H7 (cell line): Measurements from ENCODE around the gene VEGFB. TPM values are rescaled to one million over a fixed set of nuclear protein-coding genes. Genes with fewer than 3 reads are reported as not detected.
"Not testable (repeated sequence)": the region's sequence is repeated elsewhere in the genome, so short reads cannot be mapped to it uniquely, and the experiment has no call there.

Experiments
- DNase-seq: peaks from one replicate; pipeline ENCODE4 v3.0.0; 2012
- H3K27me3 ChIP-seq: 2 replicates; pipeline ENCODE4 v1.6.0; 2011; ENCODE audit warnings: mild to moderate bottlenecking, low read length; ENCODE audit not compliant: control insufficient read depth, insufficient read depth
- H3K36me3 ChIP-seq: replicated peaks from 2 replicates; pipeline ENCODE4 v1.5.1; 2011; ENCODE audit warnings: low read length; ENCODE audit not compliant: control insufficient read depth, insufficient read depth
- H3K4me3 ChIP-seq: 2 replicates; pipeline ENCODE4 v1.5.1; 2011; ENCODE audit warnings: low read depth, mild to moderate bottlenecking, control low read depth, low read length, moderate library complexity; ENCODE audit not compliant: insufficient read depth
- total RNA-seq: library from RNA; depleted of rRNA; stranded (reverse); fragments of >200 nt; shearing (Covaris generic); gene quantifications from 2 replicates; pipeline ENCODE4 v1.2.3, GENCODE V29; 2014

VEGFB gene
- total RNA-seq, 1 experiment from 2014 or later, result 17.6 TPM

- Histone ChIP-seq H3K36me3 (peaks cover 10% of the 10 kb centered on the region), H3K4me3 (no peak overlapping the region), H3K27me3 (no peaks in the 10 kb centered on the region)
- no peak for DNase-seq
Measured at GRCh38 chr11:64244107-64244506, 9.7 kb downstream of the VEGFB start.

DNA sequence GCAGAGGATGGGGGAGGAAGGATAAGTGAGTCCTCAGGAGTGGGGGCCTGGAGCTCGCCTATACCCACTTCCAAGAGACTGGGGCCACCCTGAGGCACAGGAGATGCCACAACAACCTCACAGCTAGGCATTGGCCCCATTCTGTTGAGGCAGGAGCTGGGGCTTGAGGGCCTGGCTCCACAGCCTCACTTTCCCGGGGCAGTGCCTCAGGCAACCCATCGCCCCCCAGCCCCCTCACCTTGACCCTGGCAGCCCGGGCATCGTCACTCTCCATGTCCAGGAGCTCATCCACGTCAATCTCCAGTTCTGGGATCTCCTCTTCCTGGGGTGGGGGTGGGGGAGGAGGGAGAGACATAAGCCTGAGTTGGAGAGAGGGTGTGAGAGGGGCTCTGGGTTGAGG lies 10.6 kb downstream of the VEGFB start:
- DNase-seq, result no peak
- peak overlapping the region; percentile 95; the same call in 1 of the 2 replicates for H3K4me3 ChIP-seq
- peaks cover 10% of the 10 kb centered on the region for H3K36me3 ChIP-seq
- no peaks in the 10 kb centered on the region for H3K27me3 ChIP-seq

- no peaks in the 10 kb centered on the region for H3K27me3 ChIP-seq
- DNase-seq, result no peak
- H3K4me3 ChIP-seq, result peak overlapping the region; percentile 95
Measured at GRCh38 chr11:64245401-64245796, 11.0 kb downstream of the VEGFB start.

GRCh38 chr11:64245797-64246620 lies 11.6 kb downstream of the VEGFB start:
- H3K4me3 ChIP-seq, result peak overlapping the region; percentile 95
- DNase-seq, result peak; percentile 77
- no peaks in the 10 kb centered on the region for H3K27me3 ChIP-seq
- peaks cover 10% of the 10 kb centered on the region for H3K36me3 ChIP-seq

More at GRCh38 chr11:64245401-64245796, 11.0 kb downstream of the VEGFB start:
- H3K36me3 ChIP-seq, result peaks cover 10% of the 10 kb centered on the region

GRCh38 chr11:64246621-64246870 lies 12.2 kb downstream of the VEGFB start:
- H3K27me3 ChIP-seq, DNase-seq: not testable (repeated sequence)
- Histone ChIP-seq H3K36me3 (peaks cover 10% of the 10 kb centered on the region), H3K4me3 (peak overlapping the region; percentile 95)

DNA sequence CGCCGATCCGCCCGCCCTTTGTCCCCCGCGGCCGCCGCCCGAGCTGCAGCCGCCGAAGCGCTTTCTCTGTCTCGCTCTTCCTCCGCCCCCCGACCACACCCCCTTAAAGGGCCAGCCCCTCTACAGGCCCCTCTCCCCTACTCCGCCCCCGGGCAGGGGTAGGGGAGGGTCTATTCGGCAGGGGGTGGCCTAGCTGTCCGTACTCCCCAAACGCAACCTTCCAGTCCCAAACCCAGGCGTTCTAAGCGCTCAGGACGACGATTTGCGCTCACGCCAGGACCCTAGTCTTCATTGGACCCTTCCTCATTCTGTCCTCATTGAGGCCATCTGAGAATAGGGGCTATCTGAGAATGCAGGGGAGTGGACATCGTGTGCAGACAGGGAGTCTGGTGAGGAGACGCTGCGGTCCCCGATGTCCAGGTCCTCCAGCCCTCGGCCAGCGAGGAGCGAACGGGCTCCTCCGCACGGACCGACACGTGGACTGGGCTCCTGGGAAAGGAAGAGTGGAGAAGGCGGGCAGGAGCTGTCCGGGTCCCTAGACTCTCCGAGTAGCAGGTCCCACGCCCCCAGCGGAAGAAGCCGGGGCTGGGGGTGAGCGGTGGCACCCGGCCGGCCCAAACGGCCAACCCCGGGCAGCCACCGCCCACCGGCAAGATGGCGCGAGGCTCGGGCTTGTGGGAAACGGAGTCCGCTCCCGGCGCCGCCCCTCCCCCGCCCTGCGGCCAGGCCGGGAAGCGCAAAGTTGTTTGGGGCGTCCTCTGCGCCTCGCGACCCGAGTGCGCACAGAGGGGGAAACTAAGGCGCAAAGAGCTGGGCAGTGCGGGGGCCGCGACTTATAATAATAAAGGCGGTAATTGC lies 12.7 kb downstream of the VEGFB start, which contains the start of gene PPP1R14B:
TSS of gene PPP1R14B (minus strand) at position 73 of the 858 bp plus-strand sequence. CDS start 270 bp downstream, outside the sequence.
- Histone ChIP-seq H3K4me3 (peak within 1 kb of the TSS; percentile 95), H3K27me3 (no peaks in the 10 kb centered on the region), H3K36me3 (peaks cover 10% of the 10 kb centered on the region)
- DNase-seq, result peak; percentile 100

DNA sequence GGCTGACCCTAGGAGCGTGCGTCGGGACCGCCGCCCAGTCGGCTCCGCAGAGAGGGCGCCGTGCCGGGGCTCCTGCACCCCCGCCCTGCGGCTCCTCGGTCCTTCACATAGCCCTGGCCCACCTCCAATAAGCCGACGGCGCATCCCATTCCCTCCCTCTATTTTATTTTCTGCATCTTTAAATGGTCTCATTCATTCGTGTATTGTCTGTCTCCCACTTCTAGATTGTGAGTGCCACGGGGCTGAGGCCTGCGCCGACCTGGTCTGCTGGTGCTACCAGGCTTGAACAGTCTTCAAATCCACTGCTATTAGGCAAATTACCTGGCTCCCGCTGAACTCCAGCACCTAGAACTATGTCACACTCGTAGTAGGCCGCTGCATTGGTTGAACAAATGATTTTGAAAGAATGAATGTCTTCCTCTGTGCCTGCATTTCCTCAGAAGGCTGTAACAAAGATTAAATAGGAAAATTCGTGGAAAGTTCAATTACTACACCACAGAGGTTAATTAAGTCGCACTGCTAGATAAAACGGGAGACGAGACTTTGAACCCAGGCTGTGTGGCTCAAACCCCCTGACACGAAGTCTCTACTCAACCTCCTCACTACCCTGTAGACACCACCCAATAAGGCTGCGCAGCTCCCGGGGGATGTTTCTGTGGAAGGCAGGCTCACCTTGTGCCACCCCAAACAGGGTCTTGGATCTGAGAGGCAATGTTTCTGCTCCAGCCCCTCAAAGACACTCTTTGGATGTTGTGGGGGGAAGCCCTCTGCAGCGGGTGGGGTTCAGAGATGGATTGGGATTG lies 13.5 kb downstream of the VEGFB start:
- Histone ChIP-seq H3K36me3 (peaks cover 10% of the 10 kb centered on the region), H3K27me3 (no peaks in the 10 kb centered on the region)
- no peak for DNase-seq

DNA sequence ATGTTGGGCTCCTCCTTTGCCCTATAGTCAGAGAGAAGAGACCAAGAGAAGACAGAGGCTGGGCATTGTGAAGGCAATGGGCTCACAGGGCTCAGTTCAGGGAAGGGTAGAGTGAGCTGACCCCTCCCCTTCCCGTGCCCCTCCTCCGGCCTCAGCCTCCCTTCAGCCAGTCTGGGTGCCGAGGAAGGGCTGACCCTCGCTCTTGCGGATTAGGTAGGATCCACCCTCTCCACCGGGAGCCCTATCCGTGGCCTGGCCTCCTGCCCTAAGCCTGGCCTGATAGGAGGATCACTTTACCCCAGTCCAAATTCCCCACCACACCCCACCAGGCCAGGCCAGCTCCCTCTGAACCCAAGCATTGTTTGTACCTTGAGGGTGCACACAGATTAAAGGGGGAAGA lies 14.2 kb downstream of the VEGFB start:
- peak; percentile 81 for DNase-seq
- Histone ChIP-seq H3K36me3 (peaks cover 6% of the 10 kb centered on the region), H3K4me3 (no peak overlapping the region), H3K27me3 (no peaks in the 10 kb centered on the region)

More for the DNA sequence above, 13.5 kb downstream of the VEGFB start:
- H3K4me3 ChIP-seq, result peak overlapping the region; percentile 55

DNA sequence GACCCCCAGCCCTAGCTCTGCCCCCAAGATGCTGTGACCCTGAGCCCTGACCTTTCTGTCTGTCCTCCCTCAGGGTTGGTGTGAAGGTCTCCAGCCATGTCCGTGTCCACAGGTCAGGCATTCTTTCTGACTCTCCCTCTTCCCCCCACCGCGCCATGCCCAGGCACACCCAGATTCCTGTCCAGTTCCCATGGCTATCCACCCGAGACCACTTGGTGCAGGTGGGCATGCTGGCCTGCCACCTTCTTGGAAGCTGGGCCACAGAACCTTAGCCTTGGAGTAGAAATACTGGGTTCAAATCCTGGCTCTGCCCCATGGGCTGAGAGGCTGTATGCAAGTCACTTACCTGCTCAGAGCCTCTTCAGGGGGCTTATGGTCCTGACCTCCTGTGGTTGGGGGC lies 14.7 kb downstream of the VEGFB start:
- no peak for DNase-seq
- H3K36me3 ChIP-seq, result peaks cover 2% of the 10 kb centered on the region
- H3K4me3 ChIP-seq, result no peak overlapping the region
- H3K27me3 ChIP-seq, result no peaks in the 10 kb centered on the region

DNA sequence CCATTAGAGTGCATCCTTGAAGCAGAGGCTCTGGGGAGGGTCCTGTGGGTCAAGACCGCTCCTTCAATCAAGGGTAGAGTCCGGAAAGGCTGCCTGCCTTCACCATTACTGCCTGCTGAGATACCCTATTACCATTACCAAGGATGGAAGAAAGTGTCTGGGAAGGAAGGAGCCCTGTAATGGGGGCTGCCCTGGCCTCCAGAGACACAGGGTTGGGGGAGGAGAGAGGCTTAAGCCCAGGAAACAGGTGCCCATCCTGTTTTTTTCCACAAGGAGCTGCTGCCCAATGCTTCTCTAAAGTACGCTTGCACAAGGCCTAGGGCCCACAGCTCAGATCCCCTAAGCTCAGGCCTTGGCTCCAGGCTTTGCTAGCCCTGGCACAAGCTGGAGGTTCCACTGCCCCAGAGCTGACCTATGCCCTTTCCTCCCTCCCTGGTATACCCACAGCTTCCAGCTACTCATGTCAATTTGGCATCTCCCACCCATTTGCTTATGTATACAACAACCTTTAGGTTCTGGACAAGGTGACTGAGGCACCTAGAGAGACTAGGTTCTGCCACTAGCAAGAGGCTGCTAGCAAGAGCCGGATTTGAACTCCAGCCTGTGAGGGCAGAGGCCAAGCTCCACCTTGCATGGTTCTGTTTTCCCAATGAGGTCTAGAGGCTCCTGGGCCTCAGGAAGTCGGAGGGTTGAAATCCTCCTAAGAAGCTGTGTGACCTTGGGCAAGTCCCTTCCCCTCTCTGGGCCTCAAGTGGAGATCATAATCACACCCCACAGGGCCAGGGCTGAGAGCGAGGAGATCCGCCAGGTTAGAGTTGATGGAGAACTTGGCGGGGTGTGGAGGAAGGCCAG lies 15.4 kb downstream of the VEGFB start:
- peak overlapping the region; percentile 70; the same call in 1 of the 2 replicates for H3K4me3 ChIP-seq
- H3K36me3 ChIP-seq, result no peaks in the 10 kb centered on the region; the same call in 1 of the 2 replicates
- DNase-seq, result peak; percentile 84
- no peaks in the 10 kb centered on the region for H3K27me3 ChIP-seq

GRCh38 chr11:64250415-64251015 lies 16.1 kb downstream of the VEGFB start:
- DNase-seq, result peak; percentile 85
- no peaks in the 10 kb centered on the region for H3K27me3 ChIP-seq

DNA sequence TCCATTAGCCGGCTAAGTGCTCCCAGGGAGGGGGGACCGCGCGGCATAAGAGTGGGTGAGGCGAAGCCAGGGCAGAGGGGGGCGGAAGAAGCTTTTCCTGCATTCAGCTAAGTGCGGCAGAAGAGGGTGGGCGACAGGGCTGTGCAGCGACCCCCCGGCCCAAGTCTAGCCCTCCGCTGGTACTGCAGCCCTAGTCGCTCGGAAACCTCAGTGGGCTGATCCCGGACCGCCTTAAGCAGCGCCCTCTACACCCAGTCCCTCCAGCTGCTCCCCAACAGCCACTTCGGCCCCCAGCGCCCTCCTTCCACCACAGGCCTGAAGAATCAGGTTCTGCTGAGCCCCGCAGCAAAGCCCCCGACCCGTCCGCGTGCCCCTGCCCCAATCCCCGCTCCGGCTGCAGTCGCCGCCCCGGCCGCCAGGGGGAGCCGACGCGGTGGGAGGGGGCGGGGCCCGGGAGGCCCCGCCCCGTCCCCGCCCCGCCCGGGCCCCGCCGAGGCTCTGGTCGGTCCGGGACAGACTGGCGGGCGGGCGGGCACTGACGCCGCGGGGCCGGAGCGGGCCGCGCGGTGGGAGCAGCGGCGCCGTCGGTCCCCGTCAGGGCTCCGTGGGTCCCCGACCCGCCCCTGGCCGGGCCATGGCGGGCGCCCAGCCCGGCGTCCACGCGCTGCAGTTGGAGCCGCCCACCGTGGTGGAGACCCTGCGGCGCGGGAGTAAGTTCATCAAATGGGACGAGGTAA lies 16.8 kb downstream of the VEGFB start, which contains the start of gene PLCB3:
TSS of gene PLCB3 (plus strand) at position 515 of the 737 bp plus-strand sequence. CDS start at position 635, 120 bp downstream.
- Histone ChIP-seq H3K36me3 (peaks cover 6% of the 10 kb centered on the region), H3K27me3 (no peaks in the 10 kb centered on the region), H3K4me3 (peak within 1 kb of the TSS; percentile 84)
- DNase-seq, result peak; percentile 99

More at GRCh38 chr11:64250415-64251015, 16.1 kb downstream of the VEGFB start:
- H3K36me3 ChIP-seq, result peaks cover 2% of the 10 kb centered on the region; the same call in 1 of the 2 replicates
- peak overlapping the region; percentile 70 for H3K4me3 ChIP-seq

- H3K36me3 ChIP-seq, result peaks cover 9% of the 10 kb centered on the region
- no peak for DNase-seq
- no peaks in the 10 kb centered on the region for H3K27me3 ChIP-seq
- H3K4me3 ChIP-seq, result peak overlapping the region; percentile 84
Measured at GRCh38 chr11:64251753-64252002, 17.3 kb downstream of the VEGFB start.
